GM12878 (cell line): ENCODE measurements around the gene ATP2C1. TPM values are rescaled to one million over a fixed set of nuclear protein-coding genes. Genes with fewer than 3 reads are reported as not detected.

Source experiments
- ATAC-seq: fragments of 200-7000 bp; cut with Tn5 transposase; 3 replicates; pipeline ENCODE4 v1.9.1; 2020; ENCODE audit warnings: mild to moderate bottlenecking, moderate library complexity
- BruUV-seq: library from RNA; stranded (reverse); fragments of 400-500 nt; replicated peaks from 2 replicates; lab custom pipeline; 2021; lab: Mats Ljungman, UMichigan
- CTCF ChIA-PET: fragments of 300-600 bp; sonication (Branson Sonifier 250); formaldehyde crosslinking; extraction: SDS; loops from one replicate; lab custom pipeline; 2021; ENCODE audit warnings: inconsistent platforms; lab: Yijun Ruan, JAX
- POLR2A ChIA-PET: fragments of 350-600 bp; formaldehyde crosslinking; extraction: SDS; loops from one replicate; lab custom pipeline; 2021; ENCODE audit warnings: inconsistent platforms; lab: Charles Lee
- RAD21 ChIA-PET: fragments of 300-600 bp; sonication (Branson Sonifier 250); formaldehyde crosslinking; loops from one replicate; lab custom pipeline; 2023; ENCODE audit warnings: antibody characterized with exemption; ENCODE audit not compliant: unreplicated experiment; lab: Charles Lee
- SMC1A ChIA-PET: fragments of 300-600 bp; sonication (Branson Sonifier 250); formaldehyde crosslinking; loops from one replicate; lab custom pipeline; 2023; ENCODE audit not compliant: unreplicated experiment, uncharacterized antibody; lab: Charles Lee
- DNase-seq: peaks from one replicate; pipeline ENCODE4 v3.0.0-alpha.2; 2011; ENCODE audit warnings: low read depth, low spot score
- FAIRE-seq: peaks from 3 replicates; lab custom pipeline; 2011; peaks lifted over from hg19 to GRCh38; lab: Jason Lieb, UNC
- H2AFZ ChIP-seq: 2 replicates; pipeline ENCODE4 v1.6.0; 2011; ENCODE audit warnings: low read depth, low read length, control low read depth; ENCODE audit not compliant: control insufficient read depth
- H3K27ac ChIP-seq: 2 replicates; pipeline ENCODE4 v1.5.1; 2011; ENCODE audit warnings: control low read depth; ENCODE audit not compliant: control insufficient read depth, insufficient read depth
- H3K27me3 ChIP-seq, 2 experiments: replicated peaks in 1 of 2; 2 replicates each; pipeline versions ENCODE4 v1.6.0 to v1.6.1; 2011; ENCODE audit warnings: low read length in 1 of 2; ENCODE audit not compliant: control insufficient read depth in 2 of 2, insufficient read depth in 2 of 2
- H3K36me3 ChIP-seq, 2 experiments: 2 replicates each; pipeline ENCODE4 v1.5.1; 2011; ENCODE audit warnings: low read length in 1 of 2; ENCODE audit not compliant: control insufficient read depth in 2 of 2, insufficient read depth in 2 of 2
- H3K4me1 ChIP-seq: 2 replicates; pipeline ENCODE4 v1.6.1; 2011; ENCODE audit warnings: mild to moderate bottlenecking, low read length, moderate library complexity, mixed read lengths; ENCODE audit not compliant: control insufficient read depth, insufficient read depth
- H3K4me2 ChIP-seq: 2 replicates; pipeline ENCODE4 v1.6.0; 2011; ENCODE audit warnings: control low read depth; ENCODE audit not compliant: control insufficient read depth, insufficient read depth
- H3K4me3 ChIP-seq: fragments of 200-600 bp; sonication (generic); 2 replicates; pipeline ENCODE4 v1.5.1; 2016
- H3K79me2 ChIP-seq: 2 replicates; pipeline ENCODE4 v1.6.0; 2011; ENCODE audit warnings: low read length; ENCODE audit not compliant: control insufficient read depth, insufficient read depth
- H3K9ac ChIP-seq: 2 replicates; pipeline ENCODE4 v1.8.0; 2011; ENCODE audit warnings: low read length, control low read depth, mixed read lengths; ENCODE audit not compliant: control insufficient read depth, insufficient read depth
- H3K9me3 ChIP-seq: replicated peaks from 3 replicates; pipeline ENCODE4 v1.5.1; 2011; ENCODE audit warnings: mild to moderate bottlenecking, low read length; ENCODE audit not compliant: control insufficient read depth, insufficient read depth
- H4K20me1 ChIP-seq: 2 replicates; pipeline ENCODE4 v1.6.0; 2011; ENCODE audit not compliant: control insufficient read depth, insufficient read depth
- ESRRA ChIP-seq: IDR thresholded peaks from 2 replicates; pipeline ENCODE4 v1.6.1; 2012; ENCODE audit warnings: mild to moderate bottlenecking, low read length, improper control_type of control experiment
- GABPA ChIP-seq: IDR thresholded peaks from 2 replicates; pipeline ENCODE4 v1.6.1; 2014; ENCODE audit warnings: antibody characterized with exemption, low read depth, mild to moderate bottlenecking, inconsistent platforms
- NBN ChIP-seq: fragments of 450-650 bp; IDR thresholded peaks from 2 replicates; pipeline ENCODE4 v1.6.1; 2016
- SIN3A ChIP-seq: IDR thresholded peaks from 2 replicates; pipeline ENCODE4 v1.6.1; 2012; ENCODE audit warnings: low read depth, low read length, improper control_type of control experiment
- WGBS: methylation state at CpG from one replicate; pipeline ENCODE4 v1.1.6; 2016; ENCODE audit warnings: low lambda C conversion rate; ENCODE audit not compliant: insufficient replicate concordance, insufficient coverage; ENCODE audit errors: missing lambda C conversion rate; 5-methylcytosine and 5-hydroxymethylcytosine counted together
- in situ Hi-C: fragments of 300-500 bp; cut with MboI; formaldehyde crosslinking; loops from 9 replicates; pipeline ENCODE4 v1.14.3; 2018; ENCODE audit warnings: mixed read lengths
- intact Hi-C: fragments of 100-400 bp; cut with micrococcal nuclease; formaldehyde crosslinking; loops from one replicate; pipeline ENCODE4 v1.14.2; 2022; ENCODE audit not compliant: unreplicated experiment
- polyA plus RNA-seq, 11 experiments: library from polyadenylated mRNA; depleted of rRNA in 4 of 11; unstranded in 6 of 11; stranded (reverse) in 5 of 11; fragments of >200 nt; fragmentation: Nextera tagmentation in 4 of 11; fragmentation: Illumina TruSeq in 1 of 11; extraction: Ambion mirVana in 4 of 11; extraction: Trizol in 1 of 11; gene quantifications; 1 replicate in 1 of 11; 2 replicates in 10 of 11; pipeline versions ENCODE4 v1.2.1 to v1.2.3, GENCODE V29; 2011 to 2016; ENCODE audit warnings: inconsistent platforms in 2 of 11, missing spikeins in 2 of 11, low read depth in 1 of 11
- total RNA-seq, 4 experiments: library from RNA; depleted of rRNA in 3 of 4; stranded (reverse); fragments of >200 nt in 3 of 4; fragmentation: Illumina TruSeq in 1 of 4; extraction: Trizol in 1 of 4; gene quantifications; 2 replicates each; pipeline versions ENCODE4 v1.2.1 to v1.2.3, GENCODE V29; 2013 to 2021
- TF ChIP-seq, protein P1 (sequence below): fragments of 450-650 bp; IDR thresholded peaks from 2 replicates; pipeline ENCODE4 v1.6.1; 2017; ENCODE audit warnings: low read depth, mild to moderate bottlenecking, moderate library complexity

The ATP2C1 gene
- total and polyA plus RNA-seq, 10 of the 15 experiments (the other 5 are each of a cell fraction or from before 2014, with no cell fraction given), result 20.6 to 116 (median 55.1) TPM

DNA sequence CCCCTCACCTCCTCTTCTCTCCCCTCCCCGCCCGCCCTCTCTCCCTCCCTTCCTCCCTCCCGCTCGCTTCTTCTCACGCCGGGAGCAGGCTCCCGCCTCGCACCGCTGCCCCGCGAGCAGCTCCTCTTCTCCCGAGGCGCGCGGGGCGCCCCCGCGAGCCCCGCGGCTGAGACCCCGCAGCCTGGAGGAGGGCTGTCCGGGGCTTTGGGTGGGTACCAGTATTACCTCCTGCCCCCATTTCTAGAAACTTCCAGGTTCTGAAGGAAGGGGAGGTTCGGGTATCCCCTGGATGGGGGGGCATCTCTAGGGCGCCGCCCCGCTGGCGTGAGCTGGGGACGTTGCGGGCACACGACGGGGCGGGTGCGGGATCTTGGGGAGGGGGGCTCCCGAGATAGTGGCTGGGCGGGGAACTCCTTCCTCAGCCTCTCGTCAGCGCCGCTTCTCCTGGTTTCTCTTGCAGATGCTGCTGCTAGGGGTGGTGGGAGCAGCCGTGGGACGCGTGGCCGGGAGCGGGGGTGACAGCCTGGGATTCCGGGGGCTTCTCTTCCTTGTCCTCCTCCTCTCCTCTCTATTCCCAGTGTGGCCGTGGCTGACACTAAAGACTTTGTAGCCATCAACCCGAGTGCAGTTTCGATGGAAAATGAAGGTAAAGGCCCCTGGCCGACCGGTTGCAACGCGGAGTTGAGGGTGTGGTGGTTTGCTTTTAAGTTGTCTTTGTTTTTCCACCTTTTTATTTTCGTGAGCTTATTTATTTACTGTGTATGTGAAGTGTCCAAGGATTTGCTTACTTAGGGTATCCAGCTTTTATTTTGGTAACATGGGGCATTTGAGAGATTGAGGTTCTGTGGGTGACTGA is 474 bp downstream of the ATP2C1 start (continued):
- TF ChIP-seq, protein P1, sequence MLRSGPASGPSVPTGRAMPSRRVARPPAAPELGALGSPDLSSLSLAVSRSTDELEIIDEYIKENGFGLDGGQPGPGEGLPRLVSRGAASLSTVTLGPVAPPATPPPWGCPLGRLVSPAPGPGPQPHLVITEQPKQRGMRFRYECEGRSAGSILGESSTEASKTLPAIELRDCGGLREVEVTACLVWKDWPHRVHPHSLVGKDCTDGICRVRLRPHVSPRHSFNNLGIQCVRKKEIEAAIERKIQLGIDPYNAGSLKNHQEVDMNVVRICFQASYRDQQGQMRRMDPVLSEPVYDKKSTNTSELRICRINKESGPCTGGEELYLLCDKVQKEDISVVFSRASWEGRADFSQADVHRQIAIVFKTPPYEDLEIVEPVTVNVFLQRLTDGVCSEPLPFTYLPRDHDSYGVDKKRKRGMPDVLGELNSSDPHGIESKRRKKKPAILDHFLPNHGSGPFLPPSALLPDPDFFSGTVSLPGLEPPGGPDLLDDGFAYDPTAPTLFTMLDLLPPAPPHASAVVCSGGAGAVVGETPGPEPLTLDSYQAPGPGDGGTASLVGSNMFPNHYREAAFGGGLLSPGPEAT, result peak; percentile 34; the same call in 1 of the 2 replicates
- 0 out of 2 replicates have a peak, but pooled peaks have one; percentile 12 for TF ChIP-seq SIN3A

DNA sequence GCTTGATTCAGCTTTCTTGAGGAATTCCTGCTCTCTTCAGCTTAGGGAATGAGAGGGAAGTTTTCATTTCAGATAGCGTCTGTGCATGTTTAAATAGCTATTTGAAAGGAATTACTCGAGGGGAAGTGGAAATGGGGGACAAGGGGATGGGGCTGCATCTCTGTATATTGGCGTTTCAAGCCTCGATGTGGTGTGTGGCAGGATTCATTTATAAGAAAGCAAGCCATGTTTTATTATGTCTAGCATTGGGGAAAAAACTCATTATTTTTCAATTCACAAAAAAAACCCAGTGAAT is 1.0 kb downstream of the ATP2C1 start:
- no peak for TF ChIP-seq NBN
- TF ChIP-seq ESRRA, result no peak
- no peak for TF ChIP-seq GABPA
- 2% methylated on average over 4 of the region's 4 CpGs for WGBS
- H3K36me3 ChIP-seq, result no peaks in the 10 kb centered on the region
- H2AFZ ChIP-seq, result peak overlapping the region; percentile 61
- no peak for FAIRE-seq
- no TSS peak for BruUV-seq
- H3K27ac ChIP-seq, result peak overlapping the region; percentile 89
- intact Hi-C loops, result loop anchor here (5.0 kb wide), 1 partner anchor 618 kb away; no protein-coding TSS in a partner anchor
- no peaks in the 10 kb centered on the region for H3K9me3 ChIP-seq
- in situ Hi-C loops, result loop anchor here (5.0 kb wide), 1 partner anchor 148 kb away; the partner anchor contains the start of gene PIK3R4
- H3K27me3 ChIP-seq, result no peaks in the 10 kb centered on the region
- peaks cover 73% of the 10 kb centered on the region for H3K79me2 ChIP-seq
- no peak for DNase-seq
- ChIA-PET CTCF (interaction anchor here (0.6 to 10.0 kb wide), 12 partner anchors 8 to 168 kb away, joined by 3 to 200 read pairs (median 4); partner anchors contain the start of gene PIK3R4), SMC1A (interaction anchor here (0.5 to 9.7 kb wide), 15 partner anchors 31 to 176 kb away, joined by 3 to 163 read pairs (median 4); no protein-coding TSS in a partner anchor), POLR2A (interaction anchor here (0.8 to 6.5 kb wide), 7 partner anchors 22 to 209 kb away, joined by 3 to 47 read pairs (median 5); partner anchors contain the start of genes ASTE1, NEK11 and PIK3R4), RAD21 (interaction anchor here (1.3 to 7.0 kb wide), 8 partner anchors 22 to 194 kb away, joined by 4 to 132 read pairs (median 7); partner anchors contain the start of genes ASTE1 and NEK11)
- peak overlapping the region; percentile 86 for H3K4me3 ChIP-seq
- peak overlapping the region; percentile 94 for H3K9ac ChIP-seq
- H3K4me1 ChIP-seq, result peaks cover under 1% of the 10 kb centered on the region; the same call in 1 of the 2 replicates
- no peak for ATAC-seq
- H4K20me1 ChIP-seq, result no peaks in the 10 kb centered on the region
- H3K4me2 ChIP-seq, result peak overlapping the region; percentile 81
